GM19193 (cell line): ENCODE results near the gene FRS3.
A peak's percentile ranks its signal among the peaks of the same experiment; 100 is the strongest.

Source experiments
- POLR2A ChIP-seq: IDR thresholded peaks from 4 replicates; pipeline ENCODE4 v1.6.1; 2011; ENCODE audit not compliant: insufficient read depth, insufficient read length; ENCODE audit errors: extremely low read depth

FRS3 gene

GRCh38 chr6:41798901-41799558 lies 19.3 kb upstream of the FRS3 start:
- TF ChIP-seq POLR2A: no peak

- no peak for TF ChIP-seq POLR2A
Observed at GRCh38 chr6:41796474-41796873, 16.8 kb upstream of the FRS3 start.

- no peak for TF ChIP-seq POLR2A
Observed at GRCh38 chr6:41791984-41792383, 12.3 kb upstream of the FRS3 start.

GRCh38 chr6:41791305-41791704 lies 11.6 kb upstream of the FRS3 start:
- no peak for TF ChIP-seq POLR2A

- no peak for TF ChIP-seq POLR2A
Observed at GRCh38 chr6:41790045-41790444, 10.3 kb upstream of the FRS3 start.

GRCh38 chr6:41789390-41789724 lies 9.7 kb upstream of the FRS3 start:
- no peak for TF ChIP-seq POLR2A

GRCh38 chr6:41787219-41787917 lies 7.7 kb upstream of the FRS3 start, which contains the start of gene TOMM6:
Gene TOMM6 (plus strand): TSS chr6:41787694. CDS start chr6:41787698, 4 bp downstream.
- peak; percentile 93 for TF ChIP-seq POLR2A

GRCh38 chr6:41786451-41787218 lies 6.9 kb upstream of the FRS3 start:
- TF ChIP-seq POLR2A: no peak

GRCh38 chr6:41785689-41786450 lies 6.2 kb upstream of the FRS3 start:
- TF ChIP-seq POLR2A: no peak

- no peak for TF ChIP-seq POLR2A
Observed at GRCh38 chr6:41785254-41785653, 5.6 kb upstream of the FRS3 start.

- TF ChIP-seq POLR2A: no peak
Observed at GRCh38 chr6:41784581-41785171, 5.0 kb upstream of the FRS3 start.

- TF ChIP-seq POLR2A: no peak
Observed at GRCh38 chr6:41783106-41783780, 3.5 kb upstream of the FRS3 start.

GRCh38 chr6:41781366-41781730 lies 1.6 kb upstream of the FRS3 start:
- TF ChIP-seq POLR2A: no peak
